ENCODE results near the gene CHST14.

CHST14 gene

GRCh38 chr15:40470423-40471104, at the start of gene CHST14:
Gene CHST14, plus strand, starts transcription at chr15:40470984. Its CDS starts 230 bp downstream, at chr15:40471214.
- Histone ChIP-seq H3K9me3 (ENCODE audit: low read length) (peaks cover 3% of the 10 kb centered on the region), H3K4me3 (ENCODE audit: low read length) (no peak within 1 kb of the TSS), H3K36me3 (ENCODE audit: insufficient read depth, low read length) (peaks cover 27% of the 10 kb centered on the region), H3K27me3 (ENCODE audit: insufficient read depth, low read length) (no peaks in the 10 kb centered on the region), H3K4me1 (ENCODE audit: insufficient read depth, low read length) (no peaks in the 10 kb centered on the region), H2AFZ (ENCODE audit: low read depth, low read length) (no peak within 1 kb of the TSS)

GRCh38 chr15:40421246-40422157, 49.3 kb upstream of the CHST14 start:
- H3K4me3 ChIP-seq (ENCODE audit: low read length): no peak overlapping the region

GRCh38 chr15:40424483-40425115, 46.2 kb upstream of the CHST14 start:
- no peak overlapping the region for H3K4me3 ChIP-seq (ENCODE audit: low read length)
- H3K4me1 ChIP-seq (ENCODE audit: insufficient read depth, low read length): no peaks in the 10 kb centered on the region

More at GRCh38 chr15:40421246-40422157, 49.3 kb upstream of the CHST14 start:
- Histone ChIP-seq H3K9me3 (ENCODE audit: low read length) (no peaks in the 10 kb centered on the region), H2AFZ (ENCODE audit: low read depth, low read length) (no peak overlapping the region), H3K4me1 (ENCODE audit: insufficient read depth, low read length) (no peaks in the 10 kb centered on the region), H3K27me3 (ENCODE audit: insufficient read depth, low read length) (no peaks in the 10 kb centered on the region), H3K36me3 (ENCODE audit: insufficient read depth, low read length) (peaks cover 10% of the 10 kb centered on the region)

GRCh38 chr15:40425681-40426080, 45.1 kb upstream of the CHST14 start:
- H2AFZ ChIP-seq (ENCODE audit: low read depth, low read length): no peak overlapping the region
- no peaks in the 10 kb centered on the region for H3K4me1 ChIP-seq (ENCODE audit: insufficient read depth, low read length)
- no peak overlapping the region for H3K4me3 ChIP-seq (ENCODE audit: low read length)
- no peaks in the 10 kb centered on the region for H3K36me3 ChIP-seq (ENCODE audit: insufficient read depth, low read length)
- H3K9me3 ChIP-seq (ENCODE audit: low read length): no peaks in the 10 kb centered on the region
- H3K27me3 ChIP-seq (ENCODE audit: insufficient read depth, low read length): no peaks in the 10 kb centered on the region

More at GRCh38 chr15:40424483-40425115, 46.2 kb upstream of the CHST14 start:
- H2AFZ ChIP-seq (ENCODE audit: low read depth, low read length): no peak overlapping the region
- H3K9me3 ChIP-seq (ENCODE audit: low read length): no peaks in the 10 kb centered on the region
- H3K27me3 ChIP-seq (ENCODE audit: insufficient read depth, low read length): no peaks in the 10 kb centered on the region
- H3K36me3 ChIP-seq (ENCODE audit: insufficient read depth, low read length): no peaks in the 10 kb centered on the region

GRCh38 chr15:40427188-40427587, 43.6 kb upstream of the CHST14 start:
- Histone ChIP-seq H2AFZ (ENCODE audit: low read depth, low read length) (no peak overlapping the region), H3K4me1 (ENCODE audit: insufficient read depth, low read length) (no peaks in the 10 kb centered on the region), H3K9me3 (ENCODE audit: low read length) (no peaks in the 10 kb centered on the region), H3K27me3 (ENCODE audit: insufficient read depth, low read length) (no peaks in the 10 kb centered on the region), H3K4me3 (ENCODE audit: low read length) (no peak overlapping the region), H3K36me3 (ENCODE audit: insufficient read depth, low read length) (no peaks in the 10 kb centered on the region)

- Histone ChIP-seq H3K36me3 (ENCODE audit: insufficient read depth, low read length) (no peaks in the 10 kb centered on the region), H3K4me1 (ENCODE audit: insufficient read depth, low read length) (no peaks in the 10 kb centered on the region), H3K4me3 (ENCODE audit: low read length) (no peak overlapping the region), H3K27me3 (ENCODE audit: insufficient read depth, low read length) (no peaks in the 10 kb centered on the region), H3K9me3 (ENCODE audit: low read length) (no peaks in the 10 kb centered on the region), H2AFZ (ENCODE audit: low read depth, low read length) (no peak overlapping the region)
Measured at GRCh38 chr15:40428185-40428584, 42.6 kb upstream of the CHST14 start.

GRCh38 chr15:40429068-40429710, 41.6 kb upstream of the CHST14 start:
- Histone ChIP-seq H3K27me3 (ENCODE audit: insufficient read depth, low read length) (no peaks in the 10 kb centered on the region), H3K4me1 (ENCODE audit: insufficient read depth, low read length) (no peaks in the 10 kb centered on the region), H3K9me3 (ENCODE audit: low read length) (no peaks in the 10 kb centered on the region), H3K36me3 (ENCODE audit: insufficient read depth, low read length) (no peaks in the 10 kb centered on the region), H3K4me3 (ENCODE audit: low read length) (no peak overlapping the region), H2AFZ (ENCODE audit: low read depth, low read length) (no peak overlapping the region)

- no peaks in the 10 kb centered on the region for H3K4me1 ChIP-seq (ENCODE audit: insufficient read depth, low read length)
- no peaks in the 10 kb centered on the region for H3K9me3 ChIP-seq (ENCODE audit: low read length)
- H3K36me3 ChIP-seq (ENCODE audit: insufficient read depth, low read length): no peaks in the 10 kb centered on the region
- H2AFZ ChIP-seq (ENCODE audit: low read depth, low read length): no peak overlapping the region
- H3K27me3 ChIP-seq (ENCODE audit: insufficient read depth, low read length): peaks cover 8% of the 10 kb centered on the region
- H3K4me3 ChIP-seq (ENCODE audit: low read length): no peak overlapping the region
Measured at GRCh38 chr15:40430271-40430805, 40.4 kb upstream of the CHST14 start.

- peaks cover 49% of the 10 kb centered on the region for H3K27me3 ChIP-seq (ENCODE audit: insufficient read depth, low read length)
- no peaks in the 10 kb centered on the region for H3K36me3 ChIP-seq (ENCODE audit: insufficient read depth, low read length)
- H3K4me1 ChIP-seq (ENCODE audit: insufficient read depth, low read length): peaks cover 33% of the 10 kb centered on the region
- no peak overlapping the region for H3K4me3 ChIP-seq (ENCODE audit: low read length)
- no peak overlapping the region for H2AFZ ChIP-seq (ENCODE audit: low read depth, low read length)
- H3K9me3 ChIP-seq (ENCODE audit: low read length): no peaks in the 10 kb centered on the region
Measured at GRCh38 chr15:40435023-40435709, 35.6 kb upstream of the CHST14 start.

- Histone ChIP-seq H3K4me1 (ENCODE audit: insufficient read depth, low read length) (peaks cover 33% of the 10 kb centered on the region), H3K9me3 (ENCODE audit: low read length) (no peaks in the 10 kb centered on the region), H3K27me3 (ENCODE audit: insufficient read depth, low read length) (peaks cover 49% of the 10 kb centered on the region), H2AFZ (ENCODE audit: low read depth, low read length) (peak overlapping the region; percentile 58), H3K36me3 (ENCODE audit: insufficient read depth, low read length) (no peaks in the 10 kb centered on the region), H3K4me3 (ENCODE audit: low read length) (no peak overlapping the region)
Measured at GRCh38 chr15:40435710-40436089, 35.1 kb upstream of the CHST14 start.

- no peaks in the 10 kb centered on the region for H3K36me3 ChIP-seq (ENCODE audit: insufficient read depth, low read length)
- H3K4me1 ChIP-seq (ENCODE audit: insufficient read depth, low read length): peaks cover 33% of the 10 kb centered on the region
- H3K9me3 ChIP-seq (ENCODE audit: low read length): no peaks in the 10 kb centered on the region
- peak overlapping the region; percentile 29 for H3K4me3 ChIP-seq (ENCODE audit: low read length)
- H2AFZ ChIP-seq (ENCODE audit: low read depth, low read length): peak overlapping the region; percentile 58
- H3K27me3 ChIP-seq (ENCODE audit: insufficient read depth, low read length): peaks cover 49% of the 10 kb centered on the region
Measured at GRCh38 chr15:40436116-40436891, 34.5 kb upstream of the CHST14 start.
